PC-3 (cell line): Measurements from ENCODE around the gene SMARCD2. TPM values are rescaled to one million over a fixed set of nuclear protein-coding genes. Genes with fewer than 3 reads are reported as not detected.

Experiments used
- ATAC-seq: fragments of 200-7000 bp; cut with Tn5 transposase; 2 replicates; pipeline ENCODE4 v1.9.1; 2020; ENCODE audit warnings: mild to moderate bottlenecking, moderate library complexity
- BruUV-seq: library from RNA; stranded (reverse); fragments of 400-500 nt; replicated peaks from 2 replicates; lab custom pipeline; 2021; lab: Mats Ljungman, UMichigan
- CTCF ChIA-PET: fragments of 300-600 bp; sonication (Branson Sonifier 250); formaldehyde crosslinking; loops from one replicate; lab custom pipeline; 2022; ENCODE audit warnings: antibody characterized with exemption; lab: Charles Lee
- POLR2A ChIA-PET: fragments of 300-600 bp; sonication (Branson Sonifier 250); formaldehyde crosslinking; loops from one replicate; lab custom pipeline; 2022; ENCODE audit warnings: antibody characterized with exemption; ENCODE audit not compliant: unreplicated experiment; lab: Charles Lee
- DNase-seq: peaks from one replicate; pipeline ENCODE4 v3.0.0-alpha.2; 2015
- H2AFZ ChIP-seq: fragments of 300-600 bp; sonication (generic); 2 replicates; pipeline ENCODE4 v1.6.0; 2016; ENCODE audit warnings: antibody characterized with exemption, low read length
- H3F3A ChIP-seq: fragments of 300-600 bp; sonication (generic); one replicate; pipeline ENCODE4 v1.6.0; 2017; ENCODE audit warnings: antibody characterized with exemption, low read length, control low read depth, mild to moderate bottlenecking; ENCODE audit not compliant: unreplicated experiment
- H3K27ac ChIP-seq: fragments of 300-600 bp; sonication (generic); 2 replicates; pipeline ENCODE4 v1.5.1; 2016; ENCODE audit warnings: mild to moderate bottlenecking, low read length
- H3K27me3 ChIP-seq: fragments of 300-600 bp; sonication (generic); 2 replicates; pipeline ENCODE4 v1.6.1; 2016; ENCODE audit warnings: low read length, mixed read lengths
- H3K36me3 ChIP-seq: fragments of 300-600 bp; sonication (generic); 2 replicates; pipeline ENCODE4 v1.6.1; 2016; ENCODE audit warnings: low read depth, mixed run types, low read length, mixed read lengths
- H3K4me1 ChIP-seq: fragments of 300-600 bp; sonication (generic); 2 replicates; pipeline ENCODE4 v1.5.1; 2016; ENCODE audit warnings: low read length; ENCODE audit not compliant: insufficient read depth
- H3K4me2 ChIP-seq: fragments of 300-600 bp; sonication (generic); 2 replicates; pipeline ENCODE4 v1.6.0; 2016; ENCODE audit warnings: low read length
- H3K4me3 ChIP-seq: fragments of 300-600 bp; sonication (generic); 2 replicates; pipeline ENCODE4 v1.5.1; 2016; ENCODE audit warnings: mild to moderate bottlenecking, low read length, mixed read lengths
- H3K79me2 ChIP-seq: fragments of 300-600 bp; sonication (generic); 2 replicates; pipeline ENCODE4 v1.6.1; 2017; ENCODE audit warnings: low read length, mixed read lengths
- H3K9ac ChIP-seq: fragments of 300-600 bp; sonication (generic); 2 replicates; pipeline ENCODE4 v1.6.0; 2016; ENCODE audit warnings: mild to moderate bottlenecking, low read length
- H3K9me2 ChIP-seq: fragments of 300-600 bp; sonication (generic); replicated peaks from 2 replicates; pipeline ENCODE4 v1.6.1; 2016; ENCODE audit warnings: mixed run types, low read length, mixed read lengths
- H3K9me3 ChIP-seq: fragments of 300-600 bp; sonication (generic); 2 replicates; pipeline ENCODE4 v1.6.1; 2016; ENCODE audit warnings: low read length, mixed read lengths
- H4K20me1 ChIP-seq: fragments of 300-600 bp; sonication (generic); 2 replicates; pipeline ENCODE4 v1.6.1; 2016; ENCODE audit warnings: low read length, mixed read lengths
- EZH2 ChIP-seq: fragments of 300-600 bp; sonication (generic); IDR thresholded peaks from one replicate; pipeline ENCODE4 v1.6.1; 2017; ENCODE audit warnings: antibody characterized with exemption, mild to moderate bottlenecking, low read length; ENCODE audit not compliant: unreplicated experiment
- EZH2phosphoT487 ChIP-seq: fragments of 300-600 bp; sonication (generic); IDR thresholded peaks from 2 replicates; pipeline ENCODE4 v1.6.1; 2018; ENCODE audit warnings: mild to moderate bottlenecking, antibody characterized with exemption, low read length, borderline replicate concordance
- intact Hi-C: fragments of 100-400 bp; cut with micrococcal nuclease; formaldehyde crosslinking; loops from 2 replicates; pipeline ENCODE4 v1.9.0; 2023
- total RNA-seq: library from RNA; depleted of rRNA; stranded (reverse); fragments of >200 nt; gene quantifications from 2 replicates; pipeline ENCODE4 v1.2.3, GENCODE V29; 2014
- TF ChIP-seq, protein P1 (sequence below): fragments of 300-600 bp; sonication (generic); conservative IDR thresholded peaks from 2 replicates; pipeline ENCODE4 v1.5.1; 2017; ENCODE audit warnings: antibody characterized with exemption, low read depth, mild to moderate bottlenecking, low read length

Gene SMARCD2
- total RNA-seq, 1 experiment from 2014 or later, result 152 TPM

DNA sequence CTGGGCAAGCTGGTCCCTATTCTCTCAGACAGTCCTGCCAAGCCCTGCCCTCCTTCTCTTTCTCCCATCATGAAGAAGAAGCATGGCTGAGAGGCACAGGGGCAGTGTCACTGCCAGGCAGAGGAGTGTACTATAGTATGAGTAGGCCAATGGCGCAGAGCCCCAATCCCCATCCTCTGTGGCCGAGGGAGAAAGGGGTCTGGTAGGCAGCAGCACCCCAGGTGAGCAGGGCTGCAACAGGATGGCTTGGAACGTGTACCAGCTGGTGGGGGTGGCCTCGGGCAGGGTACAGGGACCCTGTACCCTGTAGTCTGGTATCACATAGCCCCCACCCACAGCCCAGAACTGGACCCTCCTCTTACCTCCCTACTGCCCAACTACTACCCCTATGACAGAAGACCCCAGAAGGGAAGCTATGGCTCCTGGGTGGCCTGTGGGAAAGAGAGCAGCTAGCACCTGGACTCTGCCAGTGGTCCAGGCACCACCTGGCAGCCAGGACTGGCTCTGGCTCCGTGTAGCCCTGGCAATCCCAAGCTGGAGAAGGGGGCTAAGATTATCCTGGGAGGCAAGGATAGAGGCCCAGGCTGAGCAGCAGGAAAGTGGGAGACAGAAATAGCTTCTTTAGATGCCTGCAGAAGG lies 4.4 kb downstream of the SMARCD2 start:
- ChIA-PET POLR2A (no interaction called here), CTCF (no interaction called here)
- DNase-seq (no peak), ATAC-seq (no peak)
- Histone ChIP-seq H3K79me2 (peaks cover 58% of the 10 kb centered on the region), H3K4me3 (peak overlapping the region; percentile 14; the same call in 1 of the 2 replicates), H3K4me1 (peaks cover 33% of the 10 kb centered on the region), H2AFZ (no peak overlapping the region), H3K4me2 (peak overlapping the region; percentile 66), H3K9me2 (no peaks in the 10 kb centered on the region), H3K9me3 (no peaks in the 10 kb centered on the region), H4K20me1 (0 out of 2 replicates have a peak, but pooled peaks cover 6% of the 10 kb centered on the region), H3K27me3 (no peaks in the 10 kb centered on the region), H3K36me3 (peaks cover 28% of the 10 kb centered on the region; the same call in 1 of the 2 replicates), H3K9ac (no peak overlapping the region), H3K27ac (no peak overlapping the region), H3F3A (no peaks in the 10 kb centered on the region)
- TF ChIP-seq, protein P1, sequence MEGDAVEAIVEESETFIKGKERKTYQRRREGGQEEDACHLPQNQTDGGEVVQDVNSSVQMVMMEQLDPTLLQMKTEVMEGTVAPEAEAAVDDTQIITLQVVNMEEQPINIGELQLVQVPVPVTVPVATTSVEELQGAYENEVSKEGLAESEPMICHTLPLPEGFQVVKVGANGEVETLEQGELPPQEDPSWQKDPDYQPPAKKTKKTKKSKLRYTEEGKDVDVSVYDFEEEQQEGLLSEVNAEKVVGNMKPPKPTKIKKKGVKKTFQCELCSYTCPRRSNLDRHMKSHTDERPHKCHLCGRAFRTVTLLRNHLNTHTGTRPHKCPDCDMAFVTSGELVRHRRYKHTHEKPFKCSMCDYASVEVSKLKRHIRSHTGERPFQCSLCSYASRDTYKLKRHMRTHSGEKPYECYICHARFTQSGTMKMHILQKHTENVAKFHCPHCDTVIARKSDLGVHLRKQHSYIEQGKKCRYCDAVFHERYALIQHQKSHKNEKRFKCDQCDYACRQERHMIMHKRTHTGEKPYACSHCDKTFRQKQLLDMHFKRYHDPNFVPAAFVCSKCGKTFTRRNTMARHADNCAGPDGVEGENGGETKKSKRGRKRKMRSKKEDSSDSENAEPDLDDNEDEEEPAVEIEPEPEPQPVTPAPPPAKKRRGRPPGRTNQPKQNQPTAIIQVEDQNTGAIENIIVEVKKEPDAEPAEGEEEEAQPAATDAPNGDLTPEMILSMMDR, result no peak
- TF ChIP-seq EZH2phosphoT487 (no peak), EZH2 (no peak)
- intact Hi-C loops, result no loop called here
- BruUV-seq, result no TSS peak

DNA sequence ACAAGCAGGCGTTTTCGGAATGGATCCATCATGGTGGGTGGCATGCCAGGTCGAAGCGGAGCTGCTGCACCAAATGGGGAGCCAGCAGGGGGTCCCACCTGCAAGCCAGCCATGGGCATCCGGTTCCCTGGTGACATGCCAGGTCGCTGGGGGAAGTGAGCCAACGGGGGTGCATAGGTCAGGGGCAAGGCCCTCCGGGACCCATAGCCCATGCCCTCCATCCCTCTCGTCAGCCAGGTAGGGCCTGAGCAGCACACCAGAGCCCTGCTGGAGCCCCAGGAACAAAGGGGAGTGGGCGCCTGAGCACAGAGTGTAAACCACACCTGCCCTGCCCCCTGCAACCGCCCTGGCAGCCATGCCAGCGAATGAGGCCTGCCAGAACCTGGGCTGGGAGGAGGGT lies 5.0 kb downstream of the SMARCD2 start:
- ChIA-PET POLR2A (no interaction called here), CTCF (no interaction called here)
- peaks cover 58% of the 10 kb centered on the region for H3K79me2 ChIP-seq
- no peaks in the 10 kb centered on the region for H3F3A ChIP-seq
- TF ChIP-seq, protein P1, result no peak
- TF ChIP-seq EZH2 (no peak), EZH2phosphoT487 (no peak)
- no peak for DNase-seq
- ATAC-seq, result no peak
- peaks cover 34% of the 10 kb centered on the region; the same call in 1 of the 2 replicates for H3K36me3 ChIP-seq
- H3K9ac ChIP-seq, result no peak overlapping the region
- H3K4me2 ChIP-seq, result no peak overlapping the region
- no peaks in the 10 kb centered on the region for H3K9me2 ChIP-seq
- BruUV-seq, result no TSS peak
- 0 out of 2 replicates have a peak, but pooled peaks cover 6% of the 10 kb centered on the region for H4K20me1 ChIP-seq
- peaks cover 33% of the 10 kb centered on the region for H3K4me1 ChIP-seq
- H3K9me3 ChIP-seq, result no peaks in the 10 kb centered on the region
- no peaks in the 10 kb centered on the region for H3K27me3 ChIP-seq
- no peak overlapping the region for H3K4me3 ChIP-seq
- intact Hi-C loops, result no loop called here
- no peak overlapping the region for H3K27ac ChIP-seq
- H2AFZ ChIP-seq, result no peak overlapping the region

DNA sequence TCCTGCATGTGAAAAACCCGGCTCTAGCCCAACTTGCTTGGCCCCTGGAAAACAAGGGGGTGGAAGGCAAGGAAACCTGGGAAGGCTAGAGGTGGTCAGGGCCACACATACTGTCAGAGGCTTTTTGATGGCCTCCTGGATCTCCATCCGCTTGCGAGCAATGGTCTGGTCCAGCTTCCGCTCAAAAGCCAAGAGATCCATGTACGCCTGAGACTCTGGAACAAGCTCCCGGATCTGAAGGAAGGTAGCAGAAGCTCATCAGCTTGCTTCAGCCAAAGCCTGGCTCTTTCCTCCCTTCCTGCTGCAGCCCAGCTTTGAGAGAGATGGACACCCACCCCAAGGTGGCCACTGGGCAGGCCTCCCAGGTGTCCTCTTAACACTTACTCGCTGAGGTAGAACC lies 5.7 kb downstream of the SMARCD2 start:
- no peak overlapping the region for H3K9ac ChIP-seq
- ATAC-seq (no peak), DNase-seq (no peak)
- BruUV-seq, result no TSS peak
- H3K36me3 ChIP-seq, result peaks cover 41% of the 10 kb centered on the region
- no peaks in the 10 kb centered on the region for H3K27me3 ChIP-seq
- no peaks in the 10 kb centered on the region for H3F3A ChIP-seq
- CTCF ChIA-PET, result interaction anchor here (0.5 kb wide), 1 partner anchor 225 kb away, joined by 4 read pairs; no protein-coding TSS in a partner anchor
- no peaks in the 10 kb centered on the region for H3K9me3 ChIP-seq
- 0 out of 2 replicates have a peak, but pooled peaks cover 6% of the 10 kb centered on the region for H4K20me1 ChIP-seq
- no peak overlapping the region for H3K27ac ChIP-seq
- H2AFZ ChIP-seq, result no peak overlapping the region
- H3K4me3 ChIP-seq, result no peak overlapping the region
- H3K79me2 ChIP-seq, result peaks cover 53% of the 10 kb centered on the region
- intact Hi-C loops, result no loop called here
- H3K4me1 ChIP-seq, result peaks cover 33% of the 10 kb centered on the region
- H3K4me2 ChIP-seq, result no peak overlapping the region
- TF ChIP-seq, protein P1, result no peak
- POLR2A ChIA-PET, result no interaction called here
- no peaks in the 10 kb centered on the region for H3K9me2 ChIP-seq
